GM12878 (cell line): ENCODE measurements around the gene MAP7. TPM values are rescaled to one million over a fixed set of nuclear protein-coding genes. Genes with fewer than 3 reads are reported as not detected.

Experiments used
- ATAC-seq: fragments of 200-7000 bp; cut with Tn5 transposase; 3 replicates; pipeline ENCODE4 v1.9.1; 2020; ENCODE audit warnings: mild to moderate bottlenecking, moderate library complexity
- BruUV-seq: library from RNA; stranded (reverse); fragments of 400-500 nt; replicated peaks from 2 replicates; lab custom pipeline; 2021; lab: Mats Ljungman, UMichigan
- CTCF ChIA-PET: fragments of 300-600 bp; sonication (Branson Sonifier 250); formaldehyde crosslinking; extraction: SDS; loops from one replicate; lab custom pipeline; 2021; ENCODE audit warnings: inconsistent platforms; lab: Yijun Ruan, JAX
- POLR2A ChIA-PET: fragments of 350-600 bp; formaldehyde crosslinking; extraction: SDS; loops from one replicate; lab custom pipeline; 2021; ENCODE audit warnings: inconsistent platforms; lab: Charles Lee
- RAD21 ChIA-PET: fragments of 300-600 bp; sonication (Branson Sonifier 250); formaldehyde crosslinking; loops from one replicate; lab custom pipeline; 2023; ENCODE audit warnings: antibody characterized with exemption; ENCODE audit not compliant: unreplicated experiment; lab: Charles Lee
- SMC1A ChIA-PET: fragments of 300-600 bp; sonication (Branson Sonifier 250); formaldehyde crosslinking; loops from one replicate; lab custom pipeline; 2023; ENCODE audit not compliant: unreplicated experiment, uncharacterized antibody; lab: Charles Lee
- DNase-seq: peaks from one replicate; pipeline ENCODE4 v3.0.0-alpha.2; 2011; ENCODE audit warnings: low read depth, low spot score
- FAIRE-seq: peaks from 3 replicates; lab custom pipeline; 2011; peaks lifted over from hg19 to GRCh38; lab: Jason Lieb, UNC
- H2AFZ ChIP-seq: 2 replicates; pipeline ENCODE4 v1.6.0; 2011; ENCODE audit warnings: low read depth, low read length, control low read depth; ENCODE audit not compliant: control insufficient read depth
- H3K27ac ChIP-seq: 2 replicates; pipeline ENCODE4 v1.5.1; 2011; ENCODE audit warnings: control low read depth; ENCODE audit not compliant: control insufficient read depth, insufficient read depth
- H3K27me3 ChIP-seq, 2 experiments: replicated peaks in 1 of 2; 2 replicates each; pipeline versions ENCODE4 v1.6.0 to v1.6.1; 2011; ENCODE audit warnings: low read length in 1 of 2; ENCODE audit not compliant: control insufficient read depth in 2 of 2, insufficient read depth in 2 of 2
- H3K36me3 ChIP-seq, 2 experiments: 2 replicates each; pipeline ENCODE4 v1.5.1; 2011; ENCODE audit warnings: low read length in 1 of 2; ENCODE audit not compliant: control insufficient read depth in 2 of 2, insufficient read depth in 2 of 2
- H3K4me1 ChIP-seq: 2 replicates; pipeline ENCODE4 v1.6.1; 2011; ENCODE audit warnings: mild to moderate bottlenecking, low read length, moderate library complexity, mixed read lengths; ENCODE audit not compliant: control insufficient read depth, insufficient read depth
- H3K4me2 ChIP-seq: 2 replicates; pipeline ENCODE4 v1.6.0; 2011; ENCODE audit warnings: control low read depth; ENCODE audit not compliant: control insufficient read depth, insufficient read depth
- H3K4me3 ChIP-seq: fragments of 200-600 bp; sonication (generic); 2 replicates; pipeline ENCODE4 v1.5.1; 2016
- H3K79me2 ChIP-seq: 2 replicates; pipeline ENCODE4 v1.6.0; 2011; ENCODE audit warnings: low read length; ENCODE audit not compliant: control insufficient read depth, insufficient read depth
- H3K9ac ChIP-seq: 2 replicates; pipeline ENCODE4 v1.8.0; 2011; ENCODE audit warnings: low read length, control low read depth, mixed read lengths; ENCODE audit not compliant: control insufficient read depth, insufficient read depth
- H3K9me3 ChIP-seq: replicated peaks from 3 replicates; pipeline ENCODE4 v1.5.1; 2011; ENCODE audit warnings: mild to moderate bottlenecking, low read length; ENCODE audit not compliant: control insufficient read depth, insufficient read depth
- H4K20me1 ChIP-seq: 2 replicates; pipeline ENCODE4 v1.6.0; 2011; ENCODE audit not compliant: control insufficient read depth, insufficient read depth
- ASH2L ChIP-seq: fragments of 300-600, 200-600 bp; sonication (generic); IDR thresholded peaks from 2 replicates; pipeline ENCODE4 v1.6.1; 2017; ENCODE audit warnings: low read depth, mild to moderate bottlenecking, borderline replicate concordance
- CHD2 ChIP-seq: IDR thresholded peaks from 2 replicates; pipeline ENCODE4 v1.6.1; 2011; ENCODE audit warnings: low read depth, low read length, improper control_type of control experiment, borderline replicate concordance
- ETV6 ChIP-seq, 2 experiments: fragments of 450-650 bp in 1 of 2; IDR thresholded peaks in 1 of 2; conservative IDR thresholded peaks in 1 of 2; 2 replicates each; pipeline ENCODE4 v1.6.1; 2014; ENCODE audit warnings: antibody characterized with exemption in 1 of 2, borderline replicate concordance in 1 of 2, low read depth in 1 of 2, mild to moderate bottlenecking in 1 of 2, moderate library complexity in 1 of 2
- HCFC1 ChIP-seq: fragments of 150-350 bp; IDR thresholded peaks from 2 replicates; pipeline ENCODE4 v1.6.1; 2014; ENCODE audit warnings: low read length
- IKZF1 ChIP-seq: fragments of 450-650 bp; conservative IDR thresholded peaks from 2 replicates; pipeline ENCODE4 v1.6.1; 2017; ENCODE audit warnings: antibody characterized with exemption, mild to moderate bottlenecking
- MEF2A ChIP-seq: IDR thresholded peaks from 2 replicates; pipeline ENCODE4 v1.6.1; 2011; ENCODE audit warnings: low read depth, mild to moderate bottlenecking, low read length, moderate library complexity; ENCODE audit not compliant: insufficient read depth
- MLLT1 ChIP-seq: fragments of 450-650 bp; IDR thresholded peaks from 2 replicates; pipeline ENCODE4 v1.6.1; 2016; ENCODE audit warnings: mild to moderate bottlenecking
- NR2C1 ChIP-seq: fragments of 450-650 bp; IDR thresholded peaks from 2 replicates; pipeline ENCODE4 v1.6.1; 2017; ENCODE audit warnings: antibody characterized with exemption, mild to moderate bottlenecking, moderate library complexity
- NR2F1 ChIP-seq: fragments of 450-650 bp; conservative IDR thresholded peaks from 2 replicates; pipeline ENCODE4 v1.6.1; 2017; ENCODE audit warnings: mild to moderate bottlenecking
- PAX8 ChIP-seq: fragments of 450-650 bp; IDR thresholded peaks from 2 replicates; pipeline ENCODE4 v1.6.1; 2017; ENCODE audit warnings: mild to moderate bottlenecking, moderate library complexity
- RELA ChIP-seq: fragments of 450-650 bp; IDR thresholded peaks from 2 replicates; pipeline ENCODE4 v1.8.0; 2014; ENCODE audit warnings: borderline replicate concordance; ENCODE audit not compliant: partially characterized antibody
- SMARCA5 ChIP-seq: fragments of 450-650 bp; IDR thresholded peaks from 2 replicates; pipeline ENCODE4 v1.6.1; 2017; ENCODE audit warnings: mild to moderate bottlenecking
- WGBS: methylation state at CpG from one replicate; pipeline ENCODE4 v1.1.6; 2016; ENCODE audit warnings: low lambda C conversion rate; ENCODE audit not compliant: insufficient replicate concordance, insufficient coverage; ENCODE audit errors: missing lambda C conversion rate; 5-methylcytosine and 5-hydroxymethylcytosine counted together
- in situ Hi-C: fragments of 300-500 bp; cut with MboI; formaldehyde crosslinking; loops from 9 replicates; pipeline ENCODE4 v1.14.3; 2018; ENCODE audit warnings: mixed read lengths
- intact Hi-C: fragments of 100-400 bp; cut with micrococcal nuclease; formaldehyde crosslinking; loops from one replicate; pipeline ENCODE4 v1.14.2; 2022; ENCODE audit not compliant: unreplicated experiment
- polyA plus RNA-seq, 11 experiments: library from polyadenylated mRNA; depleted of rRNA in 4 of 11; unstranded in 6 of 11; stranded (reverse) in 5 of 11; fragments of >200 nt; fragmentation: Nextera tagmentation in 4 of 11; fragmentation: Illumina TruSeq in 1 of 11; extraction: Ambion mirVana in 4 of 11; extraction: Trizol in 1 of 11; gene quantifications; 1 replicate in 1 of 11; 2 replicates in 10 of 11; pipeline versions ENCODE4 v1.2.1 to v1.2.3, GENCODE V29; 2011 to 2016; ENCODE audit warnings: inconsistent platforms in 2 of 11, missing spikeins in 2 of 11, low read depth in 1 of 11
- total RNA-seq, 4 experiments: library from RNA; depleted of rRNA in 3 of 4; stranded (reverse); fragments of >200 nt in 3 of 4; fragmentation: Illumina TruSeq in 1 of 4; extraction: Trizol in 1 of 4; gene quantifications; 2 replicates each; pipeline versions ENCODE4 v1.2.1 to v1.2.3, GENCODE V29; 2013 to 2021

MAP7 gene
- total and polyA plus RNA-seq, 10 of the 15 experiments (the other 5 are each of a cell fraction or from before 2014, with no cell fraction given): 0.04 to 0.17 (median 0.08) TPM; not detected in 2

DNA sequence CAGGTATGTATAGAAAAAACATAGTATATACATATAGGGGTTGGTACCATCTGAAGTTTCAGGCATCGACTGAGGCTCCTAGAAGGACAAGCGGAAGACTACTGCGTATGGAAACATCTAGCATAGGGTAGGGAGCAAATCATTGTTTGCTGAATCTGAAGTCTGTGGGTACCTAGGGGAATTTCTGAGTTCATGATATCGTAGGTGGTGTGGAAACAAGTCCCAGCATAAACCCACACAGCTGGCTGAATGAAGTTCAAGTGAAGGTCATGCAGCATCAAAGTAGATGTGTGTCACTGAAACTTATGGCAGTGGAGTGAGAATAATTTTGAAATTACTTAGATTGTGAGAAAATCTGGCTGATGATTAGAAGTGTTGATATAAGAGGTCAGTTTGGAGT is 39.4 kb downstream of the MAP7 start:
- DNase-seq (no peak), ATAC-seq (peak; percentile 37; the same call in 2 of the 3 replicates)
- in situ Hi-C loops: no loop called here

GRCh38 chr6:136510299-136510698 is 39.9 kb downstream of the MAP7 start:
- H2AFZ ChIP-seq: no peak overlapping the region
- ATAC-seq (no peak), DNase-seq (no peak), FAIRE-seq (no peak)
- H3K9ac ChIP-seq: no peak overlapping the region
- WGBS: 49% methylated on average over 5 of the region's 5 CpGs
- in situ Hi-C loops (no loop called here), intact Hi-C loops (no loop called here)
- ChIA-PET CTCF (no interaction called here), POLR2A (no interaction called here), RAD21 (no interaction called here), SMC1A (interaction anchor here (0.6 kb wide), 1 partner anchor 192 kb away, joined by 3 read pairs; no protein-coding TSS in a partner anchor)
- H4K20me1 ChIP-seq: no peaks in the 10 kb centered on the region
- no TSS peak for BruUV-seq
- H3K79me2 ChIP-seq: no peaks in the 10 kb centered on the region
- no peaks in the 10 kb centered on the region for H3K4me1 ChIP-seq
- no peak overlapping the region for H3K27ac ChIP-seq
- no peaks in the 10 kb centered on the region for H3K27me3 ChIP-seq
- H3K4me2 ChIP-seq: no peak overlapping the region
- TF ChIP-seq MLLT1: no peak
- TF ChIP-seq RELA: no peak
- no peak for TF ChIP-seq SMARCA5
- no peak for TF ChIP-seq CHD2
- TF ChIP-seq NR2C1: no peak
- no peak for TF ChIP-seq IKZF1
- no peak for TF ChIP-seq PAX8
- no peak for TF ChIP-seq MEF2A
- TF ChIP-seq ASH2L: no peak
- H3K36me3 ChIP-seq: no peaks in the 10 kb centered on the region
- no peaks in the 10 kb centered on the region for H3K9me3 ChIP-seq
- no peak overlapping the region for H3K4me3 ChIP-seq

More for the DNA sequence above, 39.4 kb downstream of the MAP7 start:
- ChIA-PET SMC1A (no interaction called here), CTCF (interaction anchor here (0.7 kb wide), 1 partner anchor 125 kb away, joined by 3 read pairs; no protein-coding TSS in a partner anchor), POLR2A (no interaction called here), RAD21 (no interaction called here)
- Histone ChIP-seq H2AFZ (no peak overlapping the region), H3K27ac (no peak overlapping the region), H3K27me3 (no peaks in the 10 kb centered on the region), H3K4me1 (no peaks in the 10 kb centered on the region), H3K4me2 (no peak overlapping the region), H3K36me3 (no peaks in the 10 kb centered on the region), H4K20me1 (no peaks in the 10 kb centered on the region), H3K4me3 (no peak overlapping the region), H3K9me3 (no peaks in the 10 kb centered on the region), H3K9ac (no peak overlapping the region), H3K79me2 (no peaks in the 10 kb centered on the region)
- BruUV-seq: no TSS peak
- TF ChIP-seq HCFC1: no peak
- no peak for TF ChIP-seq MLLT1
- TF ChIP-seq ETV6 (conservative IDR thresholded peaks at IDR 0.05 in 1 of 2, IDR thresholded peaks at IDR 0.05 in 1 of 2; ENCODE audit: borderline replicate concordance in 1 of 2, low read depth in 1 of 2): no peak
- TF ChIP-seq NR2F1: 0 out of 2 replicates have a peak, but pooled peaks have one; percentile 26
- WGBS: 48% methylated on average over 4 of the region's 4 CpGs
- intact Hi-C loops: no loop called here
- FAIRE-seq: no peak
